ENCODE data around the gene THOC5. TPM values are rescaled to one million over a fixed set of nuclear protein-coding genes. Genes with fewer than 3 reads are reported as not detected.

The THOC5 gene
- total RNA-seq, 1 experiment from 2014 or later, result 74.4 TPM

DNA sequence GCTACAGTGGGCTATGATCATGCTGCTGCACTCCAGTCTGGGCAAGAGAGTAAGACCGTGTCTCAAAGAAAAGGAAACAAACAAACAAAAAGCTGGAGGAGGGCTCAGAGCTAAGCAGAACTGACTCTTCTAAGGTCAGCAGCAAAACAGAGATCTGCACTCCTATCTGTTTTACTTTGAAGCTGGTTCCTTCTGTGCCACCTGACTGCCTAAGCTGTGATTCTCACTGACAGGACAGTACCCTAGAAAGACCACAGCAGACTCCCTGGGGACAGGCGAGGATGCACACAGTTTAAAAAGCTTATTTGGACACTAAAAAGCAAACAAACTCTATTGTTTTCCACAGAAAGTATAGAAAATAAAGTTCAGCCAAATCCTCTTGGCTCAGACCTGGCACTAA lies 43.0 kb downstream of the THOC5 start:
- no peaks in the 10 kb centered on the region for H3K4me1 ChIP-seq (ENCODE audit: control insufficient read depth, insufficient read depth, low read length)
- H3K27ac ChIP-seq (ENCODE audit: low read length), result no peak overlapping the region
- intact Hi-C loops (cut with micrococcal nuclease; ENCODE audit: unreplicated experiment) (no loop called here), in situ Hi-C loops (cut with HindIII; ENCODE audit: low pct_unique_long_range_greater_than_20kb, low sequenced_read_pairs) (no loop called here)
- no peak for ATAC-seq
- no peak overlapping the region for H3K4me3 ChIP-seq (ENCODE audit: low read depth in 2 of 2, low read length in 2 of 2)
- TF ChIP-seq CTCF (IDR thresholded peaks at IDR 0.05), result no peak
- no peak for TF ChIP-seq TCF7L2 (IDR thresholded peaks at IDR 0.05; ENCODE audit: low read depth, low read length)
- no peak for TF ChIP-seq POLR2AphosphoS5 (IDR thresholded peaks at IDR 0.05; ENCODE audit: low read depth, low read length)
- TF ChIP-seq, protein P1, sequence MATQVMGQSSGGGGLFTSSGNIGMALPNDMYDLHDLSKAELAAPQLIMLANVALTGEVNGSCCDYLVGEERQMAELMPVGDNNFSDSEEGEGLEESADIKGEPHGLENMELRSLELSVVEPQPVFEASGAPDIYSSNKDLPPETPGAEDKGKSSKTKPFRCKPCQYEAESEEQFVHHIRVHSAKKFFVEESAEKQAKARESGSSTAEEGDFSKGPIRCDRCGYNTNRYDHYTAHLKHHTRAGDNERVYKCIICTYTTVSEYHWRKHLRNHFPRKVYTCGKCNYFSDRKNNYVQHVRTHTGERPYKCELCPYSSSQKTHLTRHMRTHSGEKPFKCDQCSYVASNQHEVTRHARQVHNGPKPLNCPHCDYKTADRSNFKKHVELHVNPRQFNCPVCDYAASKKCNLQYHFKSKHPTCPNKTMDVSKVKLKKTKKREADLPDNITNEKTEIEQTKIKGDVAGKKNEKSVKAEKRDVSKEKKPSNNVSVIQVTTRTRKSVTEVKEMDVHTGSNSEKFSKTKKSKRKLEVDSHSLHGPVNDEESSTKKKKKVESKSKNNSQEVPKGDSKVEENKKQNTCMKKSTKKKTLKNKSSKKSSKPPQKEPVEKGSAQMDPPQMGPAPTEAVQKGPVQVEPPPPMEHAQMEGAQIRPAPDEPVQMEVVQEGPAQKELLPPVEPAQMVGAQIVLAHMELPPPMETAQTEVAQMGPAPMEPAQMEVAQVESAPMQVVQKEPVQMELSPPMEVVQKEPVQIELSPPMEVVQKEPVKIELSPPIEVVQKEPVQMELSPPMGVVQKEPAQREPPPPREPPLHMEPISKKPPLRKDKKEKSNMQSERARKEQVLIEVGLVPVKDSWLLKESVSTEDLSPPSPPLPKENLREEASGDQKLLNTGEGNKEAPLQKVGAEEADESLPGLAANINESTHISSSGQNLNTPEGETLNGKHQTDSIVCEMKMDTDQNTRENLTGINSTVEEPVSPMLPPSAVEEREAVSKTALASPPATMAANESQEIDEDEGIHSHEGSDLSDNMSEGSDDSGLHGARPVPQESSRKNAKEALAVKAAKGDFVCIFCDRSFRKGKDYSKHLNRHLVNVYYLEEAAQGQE (IDR thresholded peaks at IDR 0.05; ENCODE audit: insufficient read depth in 1 of 2, low read depth in 2 of 2, low read length in 1 of 2), result no peak
- no peak for TF ChIP-seq SIN3A (IDR thresholded peaks at IDR 0.05; ENCODE audit: borderline replicate concordance, insufficient read depth, low read depth, low read length)
- H3K27me3 ChIP-seq (ENCODE audit: control insufficient read depth, insufficient read depth, low read length), result no peaks in the 10 kb centered on the region
- no peaks in the 10 kb centered on the region for H3K9me3 ChIP-seq (ENCODE audit: control insufficient read depth, insufficient read depth, low read depth, low read length)
- no TSS peak for BruUV-seq (replicated peaks)
- H3K36me3 ChIP-seq (ENCODE audit: control insufficient read depth, insufficient read depth, low read length), result peaks cover 14% of the 10 kb centered on the region
- CTCF ChIA-PET, result no interaction called here
- POLR2A ChIA-PET, result no interaction called here
- DNase-seq (ENCODE audit: low read depth, low spot score), result no peak

- Histone ChIP-seq H3K27me3 (ENCODE audit: control insufficient read depth, insufficient read depth, low read length) (no peaks in the 10 kb centered on the region), H3K27ac (ENCODE audit: low read length) (no peak overlapping the region), H3K4me1 (ENCODE audit: control insufficient read depth, insufficient read depth, low read length) (no peaks in the 10 kb centered on the region), H3K36me3 (ENCODE audit: control insufficient read depth, insufficient read depth, low read length) (peaks cover 14% of the 10 kb centered on the region), H3K9me3 (ENCODE audit: control insufficient read depth, insufficient read depth, low read depth, low read length) (no peaks in the 10 kb centered on the region), H3K4me3 (ENCODE audit: low read depth in 2 of 2, low read length in 2 of 2) (no peak overlapping the region)
- ATAC-seq (no peak), DNase-seq (ENCODE audit: low read depth, low spot score) (no peak)
- BruUV-seq (replicated peaks), result no TSS peak
- intact Hi-C loops (cut with micrococcal nuclease; ENCODE audit: unreplicated experiment), result no loop called here
- in situ Hi-C loops (cut with HindIII; ENCODE audit: low pct_unique_long_range_greater_than_20kb, low sequenced_read_pairs), result no loop called here
- TF ChIP-seq POLR2AphosphoS5 (IDR thresholded peaks at IDR 0.05; ENCODE audit: low read depth, low read length), result no peak
- no peak for TF ChIP-seq CTCF (IDR thresholded peaks at IDR 0.05)
- no peak for TF ChIP-seq SIN3A (IDR thresholded peaks at IDR 0.05; ENCODE audit: borderline replicate concordance, insufficient read depth, low read depth, low read length)
- TF ChIP-seq, protein P1 (IDR thresholded peaks at IDR 0.05; ENCODE audit: insufficient read depth in 1 of 2, low read depth in 2 of 2, low read length in 1 of 2), result no peak
- TF ChIP-seq TCF7L2 (IDR thresholded peaks at IDR 0.05; ENCODE audit: low read depth, low read length), result no peak
- ChIA-PET POLR2A (no interaction called here), CTCF (no interaction called here)
Observed at GRCh38 chr22:29509815-29510214, 43.7 kb downstream of the THOC5 start.

All from Panc1 (cell line).